Stimulated activated naive CD8-positive, alpha-beta T cell treated with anti-CD3 and anti-CD28 coated beads, Interleukin-15, Interleukin-2, amounts not matched to agents 100 ng/mL and 50 ng/mL, for 24 hours (primary cell): ENCODE results near the gene KNTC1.
A peak's percentile ranks its signal among the peaks of the same experiment; 100 is the strongest.

ENCODE experiments used
- H3K27ac Mint-ChIP-seq: one replicate; pipeline ENCODE4 v1.8.0; 2021; ENCODE audit warnings: mild to moderate bottlenecking, mixed read lengths
- H3K27me3 Mint-ChIP-seq: one replicate; pipeline ENCODE4 v1.8.0; 2021; ENCODE audit warnings: mixed read lengths
- H3K36me3 Mint-ChIP-seq: one replicate; pipeline ENCODE4 v1.8.0; 2021; ENCODE audit warnings: low read depth, mixed read lengths
- H3K4me1 Mint-ChIP-seq: one replicate; pipeline ENCODE4 v1.8.0; 2021; ENCODE audit warnings: low read depth, mixed read lengths
- H3K4me3 Mint-ChIP-seq: one replicate; pipeline ENCODE4 v1.8.0; 2021; ENCODE audit warnings: mild to moderate bottlenecking, mixed read lengths
- H3K9me3 Mint-ChIP-seq: one replicate; pipeline ENCODE4 v1.8.0; 2021; ENCODE audit warnings: mixed read lengths

KNTC1 gene

GRCh38 chr12:122519418-122519817, 7.6 kb upstream of the KNTC1 start:
- Mint-ChIP-seq H3K27me3 (no peaks in the 10 kb centered on the region), H3K4me3 (no peak overlapping the region), H3K4me1 (peaks cover 58% of the 10 kb centered on the region), H3K27ac (peak overlapping the region; percentile 29), H3K9me3 (no peaks in the 10 kb centered on the region), H3K36me3 (peaks cover 89% of the 10 kb centered on the region)

GRCh38 chr12:122520676-122521075, 6.4 kb upstream of the KNTC1 start:
- Mint-ChIP-seq H3K36me3 (peaks cover 88% of the 10 kb centered on the region), H3K4me3 (no peak overlapping the region), H3K4me1 (peaks cover 59% of the 10 kb centered on the region), H3K27me3 (no peaks in the 10 kb centered on the region), H3K9me3 (no peaks in the 10 kb centered on the region), H3K27ac (no peak overlapping the region)

- Mint-ChIP-seq H3K27ac (peak overlapping the region; percentile 91), H3K4me1 (peaks cover 55% of the 10 kb centered on the region), H3K36me3 (peaks cover 64% of the 10 kb centered on the region), H3K4me3 (peak overlapping the region; percentile 96), H3K27me3 (no peaks in the 10 kb centered on the region), H3K9me3 (no peaks in the 10 kb centered on the region)
Observed at GRCh38 chr12:122523280-122523679, 3.8 kb upstream of the KNTC1 start.

GRCh38 chr12:122523846-122524718, 3.0 kb upstream of the KNTC1 start:
- peaks cover 57% of the 10 kb centered on the region for H3K36me3 Mint-ChIP-seq

GRCh38 chr12:122527478-122527944, 462 bp downstream of the KNTC1 start:
- H3K27ac Mint-ChIP-seq = no peak overlapping the region
- H3K4me1 Mint-ChIP-seq = peaks cover 32% of the 10 kb centered on the region
- no peak overlapping the region for H3K4me3 Mint-ChIP-seq
- H3K36me3 Mint-ChIP-seq = peaks cover 51% of the 10 kb centered on the region
- H3K9me3 Mint-ChIP-seq = no peaks in the 10 kb centered on the region
- H3K27me3 Mint-ChIP-seq = no peaks in the 10 kb centered on the region

More at GRCh38 chr12:122523846-122524718, 3.0 kb upstream of the KNTC1 start:
- Mint-ChIP-seq H3K27ac (peak overlapping the region; percentile 91), H3K4me3 (peak overlapping the region; percentile 96), H3K9me3 (no peaks in the 10 kb centered on the region), H3K4me1 (peaks cover 49% of the 10 kb centered on the region), H3K27me3 (no peaks in the 10 kb centered on the region)

GRCh38 chr12:122528582-122528981, 1.5 kb downstream of the KNTC1 start:
- H3K4me1 Mint-ChIP-seq = peaks cover 22% of the 10 kb centered on the region
- no peaks in the 10 kb centered on the region for H3K27me3 Mint-ChIP-seq
- no peaks in the 10 kb centered on the region for H3K9me3 Mint-ChIP-seq
- peaks cover 57% of the 10 kb centered on the region for H3K36me3 Mint-ChIP-seq
- H3K4me3 Mint-ChIP-seq = no peak overlapping the region
- no peak overlapping the region for H3K27ac Mint-ChIP-seq

GRCh38 chr12:122528992-122529391, 1.9 kb downstream of the KNTC1 start:
- Mint-ChIP-seq H3K4me3 (no peak overlapping the region), H3K27ac (no peak overlapping the region), H3K9me3 (no peaks in the 10 kb centered on the region), H3K27me3 (no peaks in the 10 kb centered on the region), H3K4me1 (peaks cover 18% of the 10 kb centered on the region), H3K36me3 (peaks cover 56% of the 10 kb centered on the region)

- H3K9me3 Mint-ChIP-seq = no peaks in the 10 kb centered on the region
Observed at GRCh38 chr12:122533856-122534255, 6.8 kb downstream of the KNTC1 start.

GRCh38 chr12:122537021-122537420, 10.0 kb downstream of the KNTC1 start:
- Mint-ChIP-seq H3K36me3 (peaks cover 53% of the 10 kb centered on the region), H3K4me3 (no peak overlapping the region), H3K27me3 (no peaks in the 10 kb centered on the region), H3K27ac (no peak overlapping the region), H3K4me1 (no peaks in the 10 kb centered on the region), H3K9me3 (no peaks in the 10 kb centered on the region)

More at GRCh38 chr12:122533856-122534255, 6.8 kb downstream of the KNTC1 start:
- Mint-ChIP-seq H3K27ac (no peak overlapping the region), H3K4me1 (peaks cover 9% of the 10 kb centered on the region), H3K36me3 (peaks cover 65% of the 10 kb centered on the region), H3K27me3 (no peaks in the 10 kb centered on the region), H3K4me3 (no peak overlapping the region)

GRCh38 chr12:122538496-122538895, 11.4 kb downstream of the KNTC1 start:
- H3K27ac Mint-ChIP-seq = no peak overlapping the region
- no peak overlapping the region for H3K4me3 Mint-ChIP-seq
- H3K27me3 Mint-ChIP-seq = no peaks in the 10 kb centered on the region
- H3K36me3 Mint-ChIP-seq = peaks cover 51% of the 10 kb centered on the region
- no peaks in the 10 kb centered on the region for H3K4me1 Mint-ChIP-seq
- no peaks in the 10 kb centered on the region for H3K9me3 Mint-ChIP-seq

- peaks cover 55% of the 10 kb centered on the region for H3K36me3 Mint-ChIP-seq
- no peaks in the 10 kb centered on the region for H3K4me1 Mint-ChIP-seq
- no peak overlapping the region for H3K4me3 Mint-ChIP-seq
- H3K27me3 Mint-ChIP-seq = no peaks in the 10 kb centered on the region
- H3K27ac Mint-ChIP-seq = no peak overlapping the region
- no peaks in the 10 kb centered on the region for H3K9me3 Mint-ChIP-seq
Observed at GRCh38 chr12:122544537-122544936, 17.5 kb downstream of the KNTC1 start.

- no peaks in the 10 kb centered on the region for H3K27me3 Mint-ChIP-seq
- H3K27ac Mint-ChIP-seq = no peak overlapping the region
- peaks cover 68% of the 10 kb centered on the region for H3K36me3 Mint-ChIP-seq
- H3K4me1 Mint-ChIP-seq = no peaks in the 10 kb centered on the region
- no peaks in the 10 kb centered on the region for H3K9me3 Mint-ChIP-seq
- no peak overlapping the region for H3K4me3 Mint-ChIP-seq
Observed at GRCh38 chr12:122545855-122546254, 18.8 kb downstream of the KNTC1 start.

GRCh38 chr12:122547330-122547729, 20.3 kb downstream of the KNTC1 start:
- Mint-ChIP-seq H3K9me3 (no peaks in the 10 kb centered on the region), H3K36me3 (peaks cover 70% of the 10 kb centered on the region), H3K27me3 (no peaks in the 10 kb centered on the region), H3K27ac (no peak overlapping the region), H3K4me1 (no peaks in the 10 kb centered on the region), H3K4me3 (no peak overlapping the region)

- H3K4me1 Mint-ChIP-seq = peaks cover 6% of the 10 kb centered on the region
- no peak overlapping the region for H3K4me3 Mint-ChIP-seq
- H3K27ac Mint-ChIP-seq = no peak overlapping the region
- no peaks in the 10 kb centered on the region for H3K9me3 Mint-ChIP-seq
- peaks cover 68% of the 10 kb centered on the region for H3K36me3 Mint-ChIP-seq
- H3K27me3 Mint-ChIP-seq = no peaks in the 10 kb centered on the region
Observed at GRCh38 chr12:122558745-122559641, 31.9 kb downstream of the KNTC1 start.

GRCh38 chr12:122560138-122560537, 33.1 kb downstream of the KNTC1 start:
- H3K27me3 Mint-ChIP-seq = no peaks in the 10 kb centered on the region
- peaks cover 61% of the 10 kb centered on the region for H3K36me3 Mint-ChIP-seq
- peaks cover 6% of the 10 kb centered on the region for H3K4me1 Mint-ChIP-seq
- no peaks in the 10 kb centered on the region for H3K9me3 Mint-ChIP-seq
- H3K27ac Mint-ChIP-seq = no peak overlapping the region
- H3K4me3 Mint-ChIP-seq = no peak overlapping the region
